Mesenchymal stem cell (in vitro differentiated cells and primary cell): ENCODE data around the gene NAV2.
A peak's percentile ranks its signal among the peaks of the same experiment; 100 is the strongest.

Experiments
- DNase-seq: peaks from one replicate; pipeline ENCODE4 v3.0.0-alpha.2; 2013
- H2AFZ ChIP-seq: one replicate; pipeline ENCODE4 v1.6.1; 2013; ENCODE audit warnings: low read depth, mild to moderate bottlenecking, control low read depth, inconsistent platforms, low read length, moderate library complexity
- H2AK5ac ChIP-seq: 2 replicates; pipeline ENCODE4 v1.6.1; 2013; ENCODE audit warnings: low read length, moderate library complexity, mild to moderate bottlenecking, inconsistent platforms; ENCODE audit not compliant: severe bottlenecking
- H2BK120ac ChIP-seq: one replicate; pipeline ENCODE4 v1.6.1; 2013; ENCODE audit warnings: low read depth, mild to moderate bottlenecking, inconsistent platforms, low read length, moderate library complexity
- H2BK12ac ChIP-seq, 2 experiments: one replicate each; pipeline ENCODE4 v1.6.1; 2013; ENCODE audit warnings: inconsistent platforms in 2 of 2, low read length in 2 of 2, mild to moderate bottlenecking in 2 of 2, moderate library complexity in 2 of 2, control low read depth in 1 of 2
- H2BK15ac ChIP-seq: one replicate; pipeline ENCODE4 v1.6.1; 2013; ENCODE audit warnings: mild to moderate bottlenecking, low read depth, inconsistent platforms; ENCODE audit not compliant: poor library complexity, severe bottlenecking
- H2BK5ac ChIP-seq: 2 replicates; pipeline ENCODE4 v1.6.1; 2013; ENCODE audit warnings: low read depth, mild to moderate bottlenecking, low read length, control low read depth, inconsistent platforms; ENCODE audit not compliant: poor library complexity, severe bottlenecking
- H3K14ac ChIP-seq, 2 experiments: one replicate each; pipeline ENCODE4 v1.6.1; 2013; ENCODE audit warnings: inconsistent platforms in 2 of 2, low read length in 2 of 2, control low read depth in 1 of 2, mild to moderate bottlenecking in 1 of 2, moderate library complexity in 1 of 2
- H3K18ac ChIP-seq, 2 experiments: one replicate each; pipeline ENCODE4 v1.6.1; 2013; ENCODE audit warnings: inconsistent platforms in 2 of 2, low read length in 2 of 2, control low read depth in 1 of 2, low read depth in 1 of 2, mild to moderate bottlenecking in 1 of 2
- H3K23ac ChIP-seq, 2 experiments: one replicate each; pipeline ENCODE4 v1.6.1; 2013; ENCODE audit warnings: inconsistent platforms in 2 of 2, low read length in 2 of 2, mild to moderate bottlenecking in 2 of 2, moderate library complexity in 2 of 2, control low read depth in 1 of 2
- H3K27ac ChIP-seq: 2 replicates; pipeline ENCODE4 v1.5.1; 2013; ENCODE audit warnings: mild to moderate bottlenecking, moderate library complexity, low read length, control low read depth, inconsistent platforms; ENCODE audit not compliant: poor library complexity, severe bottlenecking
- H3K27me3 ChIP-seq, 2 experiments: 2 replicates each; pipeline versions ENCODE4 v1.6.1 to v1.7.0; 2013; ENCODE audit warnings: low read length in 2 of 2, mild to moderate bottlenecking in 2 of 2, moderate library complexity in 2 of 2, control low read depth in 1 of 2, inconsistent platforms in 1 of 2; ENCODE audit not compliant: control insufficient read depth in 1 of 2, insufficient read depth in 1 of 2
- H3K36me3 ChIP-seq, 2 experiments: 2 replicates each; pipeline versions ENCODE4 v1.6.1 to v1.7.0; 2013; ENCODE audit warnings: low read length in 2 of 2, control low read depth in 1 of 2, inconsistent platforms in 1 of 2, low read depth in 1 of 2, mild to moderate bottlenecking in 1 of 2; ENCODE audit not compliant: insufficient read depth in 2 of 2, control insufficient read depth in 1 of 2
- H3K4ac ChIP-seq, 2 experiments: one replicate each; pipeline ENCODE4 v1.6.1; 2013; ENCODE audit warnings: inconsistent platforms in 2 of 2, low read length in 2 of 2, mild to moderate bottlenecking in 2 of 2, moderate library complexity in 2 of 2, control low read depth in 1 of 2, low read depth in 1 of 2
- H3K4me1 ChIP-seq: 2 replicates; pipeline ENCODE4 v1.6.1; 2013; ENCODE audit warnings: low read depth, low read length, control low read depth; ENCODE audit not compliant: control insufficient read depth, insufficient read depth
- H3K4me2 ChIP-seq: 2 replicates; pipeline ENCODE4 v1.6.1; 2013; ENCODE audit warnings: low read length, mild to moderate bottlenecking, inconsistent platforms; ENCODE audit not compliant: poor library complexity, severe bottlenecking
- H3K4me3 ChIP-seq, 2 experiments: 2 replicates each; pipeline versions ENCODE4 v1.5.1 to v1.7.0; 2013; ENCODE audit warnings: low read length in 2 of 2, mild to moderate bottlenecking in 2 of 2, control low read depth in 1 of 2, low read depth in 1 of 2; ENCODE audit not compliant: insufficient read depth in 1 of 2
- H3K79me1 ChIP-seq: replicated peaks from 2 replicates; pipeline ENCODE4 v1.6.1; 2013; ENCODE audit warnings: mild to moderate bottlenecking, control low read depth, low read length, inconsistent platforms; ENCODE audit not compliant: poor library complexity, severe bottlenecking
- H3K9ac ChIP-seq: 2 replicates; pipeline ENCODE4 v1.7.0; 2013; ENCODE audit warnings: mild to moderate bottlenecking, low read length, moderate library complexity
- H3K9me3 ChIP-seq: 2 replicates; pipeline ENCODE4 v1.7.0; 2013; ENCODE audit warnings: mild to moderate bottlenecking, low read length; ENCODE audit not compliant: control insufficient read depth
- H4K8ac ChIP-seq: one replicate; pipeline ENCODE4 v1.6.1; 2013; ENCODE audit warnings: inconsistent platforms, mild to moderate bottlenecking, low read length, moderate library complexity
- H4K91ac ChIP-seq: one replicate; pipeline ENCODE4 v1.6.1; 2013; ENCODE audit warnings: mild to moderate bottlenecking, low read length, inconsistent platforms
- WGBS: methylation state at CpG from one replicate; pipeline ENCODE4 v1.1.7; 2013; ENCODE audit warnings: mixed read lengths; 5-methylcytosine and 5-hydroxymethylcytosine counted together

The NAV2 gene

GRCh38 chr11:19853016-19853415, 140.4 kb downstream of the NAV2 start:
- no peak overlapping the region for H2BK15ac ChIP-seq
- no peak overlapping the region for H3K18ac ChIP-seq
- no peak overlapping the region for H3K4me3 ChIP-seq
- no peak overlapping the region for H2BK12ac ChIP-seq
- peak overlapping the region; percentile 34 for H3K9ac ChIP-seq
- H3K4ac ChIP-seq = no peak overlapping the region
- 98% methylated on average over 2 of the region's 2 CpGs for WGBS
- H2AFZ ChIP-seq = no peak overlapping the region
- H3K14ac ChIP-seq = no peak overlapping the region
- H3K27ac ChIP-seq = no peak overlapping the region
- H3K4me1 ChIP-seq = peaks cover 3% of the 10 kb centered on the region
- no peak overlapping the region for H3K4me2 ChIP-seq
- H4K91ac ChIP-seq = no peak overlapping the region
- no peaks in the 10 kb centered on the region for H3K9me3 ChIP-seq
- H4K8ac ChIP-seq = no peak overlapping the region
- H2AK5ac ChIP-seq = no peak overlapping the region
- peaks cover 0 to 57% of the 10 kb centered on the region in 2 experiments for H3K36me3 ChIP-seq
- DNase-seq = no peak
- no peak overlapping the region for H2BK5ac ChIP-seq
- H3K27me3 ChIP-seq = no peaks in the 10 kb centered on the region
- no peak overlapping the region for H3K23ac ChIP-seq
- no peak overlapping the region for H2BK120ac ChIP-seq
- peaks cover 12% of the 10 kb centered on the region for H3K79me1 ChIP-seq

DNA sequence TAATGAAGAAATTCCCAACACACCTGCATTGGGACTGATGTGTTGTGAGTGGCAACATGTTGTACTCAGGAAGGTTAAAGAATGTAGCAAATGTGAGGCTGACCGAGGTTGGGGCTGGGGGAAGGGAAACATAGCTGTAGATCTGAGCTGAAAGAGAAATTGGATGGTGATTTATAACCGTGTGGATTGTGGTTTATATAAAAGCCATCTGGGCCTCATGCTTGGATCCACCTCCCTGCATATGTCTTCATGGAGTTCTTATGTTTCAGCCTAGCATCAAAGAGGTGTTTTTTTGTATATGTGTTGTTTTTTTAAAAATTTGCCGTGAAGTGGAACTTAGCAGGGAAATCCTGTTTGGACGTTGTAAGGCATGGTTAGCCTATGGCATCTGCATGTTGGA, 141.3 kb downstream of the NAV2 start:
- no peak overlapping the region for H2BK120ac ChIP-seq

DNA sequence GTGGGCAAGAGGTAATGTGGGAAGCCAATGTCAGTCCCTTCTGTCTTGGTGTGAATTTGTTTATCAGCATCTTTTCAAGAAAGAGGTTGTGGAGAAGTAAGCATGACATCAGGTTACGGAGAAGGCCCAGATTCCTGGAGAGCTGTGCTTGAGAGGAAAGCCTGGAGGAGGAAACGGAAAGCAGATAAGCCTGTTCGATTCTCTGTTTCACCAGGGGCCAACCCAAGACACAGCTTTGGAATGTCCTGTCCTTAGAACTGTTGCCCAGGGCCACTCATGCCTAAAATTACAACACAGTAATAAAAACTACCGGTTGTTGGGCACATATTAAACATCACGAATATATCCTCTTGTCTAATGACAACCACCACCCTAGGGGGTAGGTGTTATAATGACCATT, 148.5 kb downstream of the NAV2 start:
- DNase-seq = no peak
- H2BK12ac ChIP-seq = no peak overlapping the region
- no peak overlapping the region for H2BK120ac ChIP-seq
- H3K79me1 ChIP-seq = peaks cover 4% of the 10 kb centered on the region
- H2AFZ ChIP-seq = no peak overlapping the region
- no peaks in the 10 kb centered on the region for H3K9me3 ChIP-seq
- 64% methylated on average over 3 of the region's 5 CpGs for WGBS
- H3K14ac ChIP-seq = no peak overlapping the region
- no peak overlapping the region for H2BK5ac ChIP-seq
- H3K27me3 ChIP-seq = no peaks in the 10 kb centered on the region
- H3K4me3 ChIP-seq = no peak overlapping the region
- no peak overlapping the region for H3K4ac ChIP-seq
- H2AK5ac ChIP-seq = no peak overlapping the region
- H2BK15ac ChIP-seq = no peak overlapping the region
- H3K4me1 ChIP-seq = no peaks in the 10 kb centered on the region
- H3K18ac ChIP-seq = no peak overlapping the region
- no peak overlapping the region for H3K27ac ChIP-seq
- no peak overlapping the region for H3K23ac ChIP-seq
- H3K36me3 ChIP-seq = peaks cover 0 to 55% of the 10 kb centered on the region in 2 experiments
- H4K8ac ChIP-seq = no peak overlapping the region
- H3K4me2 ChIP-seq = no peak overlapping the region
- H4K91ac ChIP-seq = no peak overlapping the region
- no peak overlapping the region for H3K9ac ChIP-seq

More for the DNA sequence above, 141.3 kb downstream of the NAV2 start:
- Histone ChIP-seq H2BK15ac (no peak overlapping the region), H2BK5ac (no peak overlapping the region), H3K18ac (no peak overlapping the region), H3K36me3 (peaks cover 0 to 52% of the 10 kb centered on the region in 2 experiments), H2AK5ac (no peak overlapping the region), H2BK12ac (no peak overlapping the region), H3K9ac (no peak overlapping the region), H4K91ac (no peak overlapping the region), H3K79me1 (peaks cover 9% of the 10 kb centered on the region), H3K4me3 (no peak overlapping the region), H3K4me2 (no peak overlapping the region), H3K4me1 (no peaks in the 10 kb centered on the region), H3K14ac (no peak overlapping the region), H3K27me3 (no peaks in the 10 kb centered on the region), H4K8ac (no peak overlapping the region), H3K9me3 (no peaks in the 10 kb centered on the region), H3K27ac (no peak overlapping the region), H2AFZ (no peak overlapping the region), H3K23ac (no peak overlapping the region), H3K4ac (no peak overlapping the region)
- DNase-seq = no peak
- WGBS = 93% methylated on average over 4 of the region's 4 CpGs

DNA sequence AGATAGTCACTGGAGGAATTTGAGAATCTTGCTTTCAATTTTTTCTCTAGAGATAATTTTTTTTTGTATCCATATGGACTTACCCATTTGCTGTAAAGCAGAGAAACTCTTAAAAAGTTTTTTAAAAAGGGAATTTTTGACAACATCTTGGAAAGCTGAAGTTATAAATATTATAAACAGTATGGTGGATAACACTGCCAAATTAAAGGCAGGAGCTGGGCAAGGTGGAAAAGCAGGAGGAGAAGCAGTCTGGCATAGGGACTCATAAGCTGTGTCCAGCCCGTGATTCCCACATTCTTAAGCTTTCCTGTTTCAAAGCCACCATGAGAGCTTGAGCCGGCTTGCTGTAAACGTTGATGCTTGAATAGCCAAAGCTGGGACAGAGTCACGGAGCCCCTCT, 149.5 kb downstream of the NAV2 start:
- H3K23ac ChIP-seq = no peak overlapping the region
- no peak for DNase-seq
- H2BK15ac ChIP-seq = no peak overlapping the region
- no peak overlapping the region for H3K4ac ChIP-seq
- H2BK12ac ChIP-seq = no peak overlapping the region
- H3K4me1 ChIP-seq = no peaks in the 10 kb centered on the region
- H3K79me1 ChIP-seq = peaks cover 6% of the 10 kb centered on the region
- H3K27me3 ChIP-seq = no peaks in the 10 kb centered on the region
- H3K9me3 ChIP-seq = no peaks in the 10 kb centered on the region
- H4K8ac ChIP-seq = no peak overlapping the region
- H2AK5ac ChIP-seq = no peak overlapping the region
- H2BK120ac ChIP-seq = no peak overlapping the region
- no peak overlapping the region for H4K91ac ChIP-seq
- H2AFZ ChIP-seq = no peak overlapping the region
- no peak overlapping the region for H2BK5ac ChIP-seq
- peaks cover 0 to 50% of the 10 kb centered on the region in 2 experiments for H3K36me3 ChIP-seq
- no peak overlapping the region for H3K18ac ChIP-seq
- H3K4me2 ChIP-seq = no peak overlapping the region
- H3K4me3 ChIP-seq = no peak overlapping the region
- no peak overlapping the region for H3K9ac ChIP-seq
- 85% methylated on average over 4 of the region's 4 CpGs for WGBS
- no peak overlapping the region for H3K14ac ChIP-seq
- H3K27ac ChIP-seq = no peak overlapping the region
